Measurements from ENCODE around the gene ANXA7. TPM values are rescaled to one million over a fixed set of nuclear protein-coding genes. Genes with fewer than 3 reads are reported as not detected.

Gene ANXA7
- total RNA-seq, 1 experiment from 2014 or later, result 67.8 TPM

- no peak for TF ChIP-seq ZNF532 (CRISPR knock-in tag; IDR thresholded peaks at IDR 0.05; ENCODE audit: borderline replicate concordance)
- no peak for TF ChIP-seq TP53 (CRISPR knock-in tag; IDR thresholded peaks at IDR 0.05)
- TF ChIP-seq EMX1 (CRISPR knock-in tag; IDR thresholded peaks at IDR 0.05), result no peak
Observed at GRCh38 chr10:73386583-73386982, 27.3 kb downstream of the ANXA7 start (continued).

GRCh38 chr10:73379064-73379748 is 34.7 kb downstream of the ANXA7 start:
- H3K27me3 Mint-ChIP-seq (ENCODE audit: low read depth), result no peaks in the 10 kb centered on the region
- H3K4me1 Mint-ChIP-seq, result no peaks in the 10 kb centered on the region
- peaks cover 43% of the 10 kb centered on the region for H3K36me3 Mint-ChIP-seq
- no peak overlapping the region; the same call in 1 of the 2 replicates for H3K27ac Mint-ChIP-seq
- ChIA-PET CTCF (no interaction called here), POLR2A (no interaction called here)
- TF ChIP-seq SP1 (CRISPR knock-in tag; conservative IDR thresholded peaks at IDR 0.05) (no peak), STAT6 (CRISPR knock-in tag; conservative IDR thresholded peaks at IDR 0.05; ENCODE audit: low read depth) (no peak), CREM (CRISPR knock-in tag; IDR thresholded peaks at IDR 0.05) (no peak), TCF7 (CRISPR knock-in tag; IDR thresholded peaks at IDR 0.05; ENCODE audit: low read depth) (no peak), CBFB (CRISPR knock-in tag; IDR thresholded peaks at IDR 0.05; ENCODE audit: low read depth) (no peak), GTF2I (CRISPR knock-in tag; conservative IDR thresholded peaks at IDR 0.05) (no peak), SMAD4 (CRISPR knock-in tag; IDR thresholded peaks at IDR 0.05) (no peak), ZSCAN18 (CRISPR knock-in tag; IDR thresholded peaks at IDR 0.05) (no peak), USF1 (CRISPR knock-in tag; IDR thresholded peaks at IDR 0.05) (no peak), NFATC4 (CRISPR knock-in tag; IDR thresholded peaks at IDR 0.05) (no peak), CDX4 (CRISPR knock-in tag; IDR thresholded peaks at IDR 0.05; ENCODE audit: borderline replicate concordance) (no peak), ZNF263 (CRISPR knock-in tag; IDR thresholded peaks at IDR 0.05; ENCODE audit: low read depth) (no peak), FOXJ3 (CRISPR knock-in tag; IDR thresholded peaks at IDR 0.05; ENCODE audit: borderline replicate concordance) (no peak), ERG (CRISPR knock-in tag; IDR thresholded peaks at IDR 0.05) (no peak), ATF1 (CRISPR knock-in tag; IDR thresholded peaks at IDR 0.05) (no peak), MAX (CRISPR knock-in tag; IDR thresholded peaks at IDR 0.05) (no peak), ZBTB21 (CRISPR knock-in tag; IDR thresholded peaks at IDR 0.05; ENCODE audit: borderline replicate concordance) (no peak), PRRX2 (CRISPR knock-in tag; IDR thresholded peaks at IDR 0.05) (no peak)
- no peak for DNase-seq (ENCODE audit: low spot score)
- no peak overlapping the region for H3K4me3 Mint-ChIP-seq
- no peak for ATAC-seq
- H3K9me3 Mint-ChIP-seq, result no peaks in the 10 kb centered on the region

Measured in WTC11 (cell line).